Mesendoderm (in vitro differentiated cells): ENCODE data around the gene DROSHA.

Experiments used
- DNase-seq: peaks from one replicate; pipeline ENCODE4 v3.0.0; 2013
- H2AK5ac ChIP-seq: 2 replicates; pipeline ENCODE4 v1.6.1; 2013; ENCODE audit warnings: low read length, inconsistent platforms
- H2BK120ac ChIP-seq: 2 replicates; pipeline ENCODE4 v1.6.1; 2013; ENCODE audit warnings: low read depth, mild to moderate bottlenecking, low read length, moderate library complexity, mixed read lengths
- H2BK15ac ChIP-seq: replicated peaks from 2 replicates; pipeline ENCODE4 v1.6.1; 2013; ENCODE audit warnings: low read depth, mild to moderate bottlenecking, moderate library complexity
- H2BK5ac ChIP-seq: 2 replicates; pipeline ENCODE4 v1.6.1; 2013; ENCODE audit warnings: low read length, inconsistent platforms
- H3K18ac ChIP-seq: 2 replicates; pipeline ENCODE4 v1.6.1; 2013; ENCODE audit warnings: mild to moderate bottlenecking, low read length, mixed read lengths
- H3K23ac ChIP-seq: one replicate; pipeline ENCODE4 v1.6.1; 2013; ENCODE audit warnings: low read length
- H3K27ac ChIP-seq: 2 replicates; pipeline ENCODE4 v1.5.1; 2013; ENCODE audit warnings: low read depth, mild to moderate bottlenecking, inconsistent platforms, low read length, moderate library complexity
- H3K27me3 ChIP-seq: 2 replicates; pipeline ENCODE4 v1.6.1; 2013; ENCODE audit warnings: low read length, control low read depth, mild to moderate bottlenecking, inconsistent platforms; ENCODE audit not compliant: insufficient read depth, poor library complexity
- H3K36me3 ChIP-seq: 2 replicates; pipeline ENCODE4 v1.6.1; 2013; ENCODE audit warnings: low read length, inconsistent platforms; ENCODE audit not compliant: control insufficient read depth, insufficient read depth
- H3K4ac ChIP-seq: one replicate; pipeline ENCODE4 v1.6.1; 2013; ENCODE audit warnings: low read depth, mild to moderate bottlenecking, low read length, moderate library complexity
- H3K4me1 ChIP-seq: 2 replicates; pipeline ENCODE4 v1.6.1; 2013; ENCODE audit warnings: low read depth, low read length, inconsistent platforms; ENCODE audit not compliant: control insufficient read depth
- H3K4me2 ChIP-seq: 2 replicates; pipeline ENCODE4 v1.6.1; 2013; ENCODE audit warnings: low read length
- H3K4me3 ChIP-seq: 2 replicates; pipeline ENCODE4 v1.5.1; 2013; ENCODE audit warnings: mild to moderate bottlenecking, low read length
- H3K56ac ChIP-seq: one replicate; pipeline ENCODE4 v1.6.1; 2013; ENCODE audit warnings: low read length
- H3K79me1 ChIP-seq: 2 replicates; pipeline ENCODE4 v1.6.1; 2013; ENCODE audit warnings: low read length, inconsistent platforms
- H3K79me2 ChIP-seq: 2 replicates; pipeline ENCODE4 v1.6.1; 2013; ENCODE audit warnings: mild to moderate bottlenecking, low read length; ENCODE audit not compliant: control insufficient read depth, insufficient read depth
- H3K9ac ChIP-seq: 2 replicates; pipeline ENCODE4 v1.6.1; 2013; ENCODE audit warnings: low read length, inconsistent platforms
- H4K5ac ChIP-seq: one replicate; pipeline ENCODE4 v1.6.1; 2013; ENCODE audit warnings: low read length
- H4K8ac ChIP-seq: one replicate; pipeline ENCODE4 v1.6.1; 2013; ENCODE audit warnings: low read depth, mild to moderate bottlenecking, control low read depth, low read length, moderate library complexity
- WGBS: extraction: QIAGEN DNeasy Blood & Tissue Kit; methylation state at CpG from one replicate; pipeline ENCODE4 v1.1.7; 2013; ENCODE audit warnings: low lambda C conversion rate, missing lambda C conversion rate; ENCODE audit not compliant: insufficient coverage; ENCODE audit errors: extremely low coverage; 5-methylcytosine and 5-hydroxymethylcytosine counted together

Gene DROSHA

GRCh38 chr5:31481531-31482165 lies 50.2 kb downstream of the DROSHA start:
- Histone ChIP-seq H3K79me1 (no peaks in the 10 kb centered on the region), H3K56ac (no peak overlapping the region), H3K4me3 (no peak overlapping the region), H2BK15ac (no peak overlapping the region), H2BK120ac (no peak overlapping the region), H2AK5ac (no peak overlapping the region), H3K27ac (no peak overlapping the region), H3K9ac (no peak overlapping the region), H3K4me2 (no peak overlapping the region), H3K4me1 (no peaks in the 10 kb centered on the region), H3K18ac (no peak overlapping the region), H4K5ac (no peak overlapping the region), H2BK5ac (no peak overlapping the region), H3K27me3 (no peaks in the 10 kb centered on the region), H3K79me2 (no peaks in the 10 kb centered on the region), H4K8ac (no peak overlapping the region), H3K36me3 (peaks cover 2% of the 10 kb centered on the region), H3K23ac (no peak overlapping the region), H3K4ac (no peak overlapping the region)
- no CpG with 5 or more reads among the region's 3 CpGs for WGBS
- DNase-seq: no peak

DNA sequence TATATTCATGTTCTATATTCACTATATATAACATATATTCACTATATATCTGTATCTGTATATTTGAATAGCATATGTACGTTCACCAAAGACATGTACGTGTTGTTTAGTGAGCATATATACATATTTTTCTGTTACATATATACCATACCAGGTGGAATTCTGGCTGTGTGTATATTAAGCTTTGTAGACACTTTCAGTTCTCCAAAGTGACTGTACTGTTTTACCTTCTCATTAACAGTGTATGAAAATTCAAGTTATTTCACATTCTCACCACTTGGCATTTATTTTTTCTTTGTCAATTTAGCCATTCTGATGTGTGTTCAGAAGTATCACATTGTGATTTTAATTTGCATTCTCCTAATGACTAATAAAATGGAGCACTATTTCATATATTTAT lies 52.2 kb downstream of the DROSHA start:
- Histone ChIP-seq H3K56ac (no peak overlapping the region), H3K23ac (no peak overlapping the region), H3K18ac (no peak overlapping the region), H3K79me1 (no peaks in the 10 kb centered on the region), H4K8ac (no peak overlapping the region), H2BK15ac (no peak overlapping the region), H2BK120ac (no peak overlapping the region), H3K4me3 (no peak overlapping the region), H3K79me2 (no peaks in the 10 kb centered on the region), H3K27me3 (no peaks in the 10 kb centered on the region), H2AK5ac (no peak overlapping the region), H3K4me1 (no peaks in the 10 kb centered on the region), H3K27ac (no peak overlapping the region), H4K5ac (no peak overlapping the region), H3K4me2 (no peak overlapping the region), H3K36me3 (peaks cover 2% of the 10 kb centered on the region), H3K9ac (no peak overlapping the region), H2BK5ac (no peak overlapping the region), H3K4ac (no peak overlapping the region)
- DNase-seq: no peak
- WGBS: no CpG with 5 or more reads among the region's 2 CpGs

- Histone ChIP-seq H2BK120ac (no peak overlapping the region), H4K8ac (no peak overlapping the region), H3K79me2 (no peaks in the 10 kb centered on the region), H3K23ac (no peak overlapping the region), H3K79me1 (no peaks in the 10 kb centered on the region), H3K4me3 (no peak overlapping the region), H3K56ac (no peak overlapping the region), H3K18ac (no peak overlapping the region), H3K27me3 (no peaks in the 10 kb centered on the region), H3K9ac (no peak overlapping the region), H3K4ac (no peak overlapping the region), H3K27ac (no peak overlapping the region), H2BK5ac (no peak overlapping the region), H2BK15ac (no peak overlapping the region), H3K4me1 (no peaks in the 10 kb centered on the region), H4K5ac (no peak overlapping the region), H3K4me2 (no peak overlapping the region), H3K36me3 (peaks cover 2% of the 10 kb centered on the region), H2AK5ac (no peak overlapping the region)
- DNase-seq: no peak
Measured at GRCh38 chr5:31478901-31479300, 53.0 kb downstream of the DROSHA start.

DNA sequence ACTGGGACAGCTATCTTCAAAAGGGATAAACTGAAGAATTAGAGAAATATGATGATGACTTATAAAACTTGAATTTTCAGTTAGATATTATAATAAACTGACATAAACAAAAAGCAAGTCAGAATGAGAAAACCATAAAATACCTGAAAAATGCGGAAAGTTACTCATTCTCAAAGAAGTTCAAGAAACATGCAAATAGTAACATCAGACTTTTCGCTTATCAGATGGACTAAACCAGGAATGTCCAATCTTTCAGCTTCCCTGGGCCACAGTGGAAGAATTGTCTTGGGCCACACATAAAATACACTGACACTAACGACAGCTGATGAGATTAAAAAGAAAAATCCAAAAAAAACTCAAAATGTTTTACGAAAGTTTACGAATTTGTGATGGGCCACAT lies 53.9 kb downstream of the DROSHA start:
- Histone ChIP-seq H3K4me1 (no peaks in the 10 kb centered on the region), H2BK120ac (no peak overlapping the region), H3K4ac (no peak overlapping the region), H3K36me3 (peaks cover 2% of the 10 kb centered on the region), H3K23ac (no peak overlapping the region), H2BK15ac (no peak overlapping the region), H4K5ac (no peak overlapping the region), H3K27me3 (no peaks in the 10 kb centered on the region), H3K56ac (no peak overlapping the region), H4K8ac (no peak overlapping the region), H3K18ac (no peak overlapping the region), H3K79me2 (no peaks in the 10 kb centered on the region), H2BK5ac (no peak overlapping the region), H3K4me2 (no peak overlapping the region), H3K4me3 (no peak overlapping the region), H3K79me1 (no peaks in the 10 kb centered on the region), H3K27ac (no peak overlapping the region), H2AK5ac (no peak overlapping the region), H3K9ac (no peak overlapping the region)
- no peak for DNase-seq
- whole genome bisulfite sequencing: no CpG with 5 or more reads among the region's 5 CpGs

GRCh38 chr5:31477516-31477915 lies 54.4 kb downstream of the DROSHA start:
- Histone ChIP-seq H3K36me3 (peaks cover 2% of the 10 kb centered on the region), H3K27me3 (no peaks in the 10 kb centered on the region), H3K4ac (no peak overlapping the region), H3K18ac (no peak overlapping the region), H3K79me2 (no peaks in the 10 kb centered on the region), H3K4me3 (no peak overlapping the region), H2BK5ac (no peak overlapping the region), H4K8ac (no peak overlapping the region), H2BK15ac (no peak overlapping the region), H3K4me2 (no peak overlapping the region), H3K4me1 (no peaks in the 10 kb centered on the region), H3K79me1 (no peaks in the 10 kb centered on the region), H3K56ac (no peak overlapping the region), H3K9ac (no peak overlapping the region), H2AK5ac (no peak overlapping the region), H2BK120ac (no peak overlapping the region), H3K23ac (no peak overlapping the region), H4K5ac (no peak overlapping the region), H3K27ac (no peak overlapping the region)
- DNase-seq: no peak
- no CpG with 5 or more reads among the region's 2 CpGs for WGBS

DNA sequence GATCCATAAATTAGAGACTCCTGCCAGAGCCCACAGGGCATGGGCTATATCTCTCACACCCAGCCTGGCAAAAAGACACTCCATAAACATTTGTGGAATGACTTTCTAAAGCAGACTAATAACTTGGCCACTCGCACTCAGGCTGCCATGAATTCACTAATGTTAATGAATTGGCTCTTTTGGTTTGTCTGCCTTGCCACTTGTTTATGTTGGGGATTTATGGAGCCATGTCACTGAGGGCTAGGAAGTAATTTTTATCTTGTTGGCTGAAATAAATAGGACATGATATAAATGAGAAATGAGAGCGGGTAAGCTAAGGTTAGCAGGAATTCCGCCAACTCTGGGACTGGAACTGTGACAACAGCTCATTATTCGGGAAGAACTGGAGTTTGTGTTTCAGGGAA lies 55.2 kb downstream of the DROSHA start:
- Histone ChIP-seq H4K5ac (no peak overlapping the region), H3K27me3 (no peaks in the 10 kb centered on the region), H4K8ac (no peak overlapping the region), H3K36me3 (no peaks in the 10 kb centered on the region), H3K56ac (no peak overlapping the region), H3K4me1 (no peaks in the 10 kb centered on the region), H3K4me2 (no peak overlapping the region), H3K4ac (no peak overlapping the region), H2BK120ac (no peak overlapping the region), H2AK5ac (no peak overlapping the region), H3K18ac (no peak overlapping the region), H3K23ac (no peak overlapping the region), H3K79me2 (no peaks in the 10 kb centered on the region), H3K79me1 (no peaks in the 10 kb centered on the region), H2BK15ac (no peak overlapping the region), H3K4me3 (no peak overlapping the region), H3K9ac (no peak overlapping the region), H2BK5ac (no peak overlapping the region), H3K27ac (no peak overlapping the region)
- no peak for DNase-seq
- no CpG with 5 or more reads among the region's 4 CpGs for WGBS
